HL-60/S4 treated with retinoic acid at 250 ng/mL for 4 days and 3 days (cell line): Measurements from ENCODE around the gene ID1.

Source experiments
- in situ Hi-C: fragments of 300-500 bp; cut with MboI; formaldehyde crosslinking; loops from 2 replicates; pipeline ENCODE4 v1.7.0; 2022; ENCODE audit warnings: low sequenced_read_pairs

The ID1 gene, protein sequence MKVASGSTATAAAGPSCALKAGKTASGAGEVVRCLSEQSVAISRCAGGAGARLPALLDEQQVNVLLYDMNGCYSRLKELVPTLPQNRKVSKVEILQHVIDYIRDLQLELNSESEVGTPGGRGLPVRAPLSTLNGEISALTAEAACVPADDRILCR

DNA sequence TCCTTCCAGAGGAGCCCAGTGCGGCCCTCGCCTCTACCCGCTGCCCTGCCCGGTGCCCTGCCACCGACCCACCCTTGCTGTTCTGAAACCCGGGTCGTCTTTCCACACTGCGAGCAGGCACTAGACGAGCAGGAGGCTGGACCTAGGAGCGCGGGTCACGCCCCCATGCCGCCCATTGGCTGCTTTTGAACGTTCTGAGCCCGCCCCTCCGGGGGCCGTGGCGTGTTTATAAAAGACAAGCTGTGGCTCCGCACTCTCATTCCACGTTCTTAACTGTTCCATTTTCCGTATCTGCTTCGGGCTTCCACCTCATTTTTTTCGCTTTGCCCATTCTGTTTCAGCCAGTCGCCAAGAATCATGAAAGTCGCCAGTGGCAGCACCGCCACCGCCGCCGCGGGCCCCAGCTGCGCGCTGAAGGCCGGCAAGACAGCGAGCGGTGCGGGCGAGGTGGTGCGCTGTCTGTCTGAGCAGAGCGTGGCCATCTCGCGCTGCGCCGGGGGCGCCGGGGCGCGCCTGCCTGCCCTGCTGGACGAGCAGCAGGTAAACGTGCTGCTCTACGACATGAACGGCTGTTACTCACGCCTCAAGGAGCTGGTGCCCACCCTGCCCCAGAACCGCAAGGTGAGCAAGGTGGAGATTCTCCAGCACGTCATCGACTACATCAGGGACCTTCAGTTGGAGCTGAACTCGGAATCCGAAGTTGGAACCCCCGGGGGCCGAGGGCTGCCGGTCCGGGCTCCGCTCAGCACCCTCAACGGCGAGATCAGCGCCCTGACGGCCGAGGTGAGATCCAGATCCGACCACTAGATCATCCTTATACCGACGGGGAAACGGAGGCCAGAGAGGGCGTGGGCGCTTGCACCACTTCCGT, at the start of gene ID1:
TSS of gene ID1 (plus strand) at position 259 of the 871 bp plus-strand sequence. CDS start at position 358, 99 bp downstream.
- in situ Hi-C loops, result no loop called here

DNA sequence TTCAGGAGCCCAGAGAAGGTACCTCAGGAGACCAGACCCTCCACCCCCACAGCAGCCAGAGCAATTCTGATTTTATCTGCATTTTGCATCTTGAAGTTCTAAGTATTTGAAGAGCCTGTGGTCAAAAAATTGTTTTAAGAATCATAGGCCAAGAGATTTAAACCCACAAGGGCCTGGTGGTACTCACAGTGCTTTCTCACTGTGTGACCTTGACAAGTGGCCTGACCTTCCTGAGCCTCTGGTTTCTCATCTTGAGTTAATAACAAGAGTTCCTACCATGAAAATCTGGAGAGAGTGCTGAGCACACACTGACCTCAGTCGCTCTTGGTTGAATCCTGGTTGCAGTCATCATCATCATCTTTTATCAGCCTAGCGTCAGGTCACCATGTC, 45.4 kb upstream of the ID1 start:
- in situ Hi-C loops, result loop anchor here (5.0 kb wide), 1 partner anchor 58 kb away; no protein-coding TSS in a partner anchor

DNA sequence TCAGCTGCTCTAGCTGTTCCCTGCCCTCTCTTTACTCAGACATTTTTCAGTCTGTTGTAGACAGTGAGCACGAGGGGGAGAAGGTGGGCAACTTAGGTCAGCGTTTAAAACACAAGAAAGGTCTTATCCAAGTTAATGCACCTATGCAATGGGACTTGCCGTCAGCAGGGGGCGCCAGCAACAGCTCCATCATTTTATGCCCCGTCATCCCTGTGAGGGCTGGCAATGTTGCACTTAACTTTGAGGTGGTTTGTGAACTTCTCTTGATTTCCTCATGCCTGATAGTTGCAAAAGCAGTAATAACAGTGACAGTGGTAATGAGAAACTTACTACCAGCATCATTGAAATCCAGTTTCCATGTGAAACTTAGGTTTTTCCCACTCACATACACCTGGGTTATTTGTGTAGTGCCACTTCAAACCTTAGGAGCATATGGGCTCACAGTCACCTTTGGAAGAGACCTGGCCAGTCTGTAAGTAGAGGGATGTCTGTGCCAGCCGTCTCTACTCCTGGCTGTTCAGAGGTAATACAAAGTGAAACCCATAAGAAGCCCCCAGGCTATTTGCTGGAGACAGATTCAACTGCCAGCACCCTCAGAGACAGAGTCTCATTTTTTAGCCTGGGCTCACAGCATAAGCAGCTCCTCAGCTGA, 44.9 kb upstream of the ID1 start:
- in situ Hi-C loops, result loop anchor here (5.0 kb wide), 1 partner anchor 57 kb away; no protein-coding TSS in a partner anchor

DNA sequence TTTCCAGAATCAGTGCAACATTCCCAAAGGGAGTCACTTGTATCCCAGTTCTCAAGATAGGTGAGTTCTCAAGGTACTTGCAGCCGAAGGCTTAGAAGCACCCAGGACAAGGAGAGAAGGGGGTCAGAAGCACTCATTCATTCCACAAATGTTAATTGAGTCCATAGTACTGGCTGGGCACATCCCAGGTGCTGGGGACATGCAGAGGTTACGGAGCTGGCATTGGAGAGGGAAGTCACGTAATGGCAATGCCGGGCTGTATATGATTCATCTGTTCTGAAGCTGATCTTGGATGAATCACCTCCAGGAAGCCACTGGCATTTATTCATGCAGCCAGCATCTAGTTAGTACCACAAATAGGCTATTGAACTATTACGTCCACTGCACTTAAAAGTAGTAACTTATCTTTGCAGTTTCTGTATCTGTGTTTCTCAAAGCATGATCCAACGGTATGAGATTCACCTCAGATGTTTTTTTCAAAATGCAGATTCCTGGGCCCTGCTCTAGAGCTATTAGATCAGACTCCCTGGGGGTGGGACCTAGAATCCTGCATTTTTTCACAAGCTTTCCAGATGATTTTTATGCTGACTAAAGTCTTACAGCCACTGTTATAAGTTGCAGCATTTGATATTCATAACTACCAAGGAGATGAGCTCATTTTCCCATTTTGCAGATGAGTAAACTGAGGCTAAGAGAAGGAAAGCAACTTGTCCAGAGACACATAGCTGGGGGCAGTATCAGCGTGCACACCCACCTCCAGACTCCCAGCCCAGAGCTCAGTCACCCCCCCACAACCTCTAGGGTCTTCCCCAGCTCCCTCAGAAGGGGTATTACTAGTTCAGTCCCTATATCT, 44.1 kb upstream of the ID1 start:
- in situ Hi-C loops, result loop anchor here (5.0 kb wide), 1 partner anchor 56 kb away; no protein-coding TSS in a partner anchor

DNA sequence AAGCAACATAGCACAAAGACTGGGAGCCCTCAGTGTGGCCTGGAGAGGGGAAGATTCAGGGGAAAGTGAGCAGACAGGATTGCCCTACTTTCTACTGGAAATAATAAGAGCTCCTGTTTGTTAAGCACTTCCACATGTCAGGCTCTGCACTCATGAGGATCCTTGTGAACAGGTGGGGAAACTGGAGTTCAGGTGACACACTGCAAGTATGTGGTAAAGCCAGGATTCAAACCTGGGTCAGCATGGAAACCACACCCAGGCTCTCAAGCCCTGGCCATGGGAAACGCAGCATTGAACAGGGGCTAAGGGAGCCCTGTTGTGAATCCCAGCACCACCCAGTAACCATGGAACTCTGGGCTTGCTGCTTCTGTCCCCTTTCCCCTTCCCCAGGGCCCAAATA, 42.8 kb upstream of the ID1 start:
- in situ Hi-C loops, result loop anchor here (5.0 kb wide), 1 partner anchor 55 kb away; no protein-coding TSS in a partner anchor

DNA sequence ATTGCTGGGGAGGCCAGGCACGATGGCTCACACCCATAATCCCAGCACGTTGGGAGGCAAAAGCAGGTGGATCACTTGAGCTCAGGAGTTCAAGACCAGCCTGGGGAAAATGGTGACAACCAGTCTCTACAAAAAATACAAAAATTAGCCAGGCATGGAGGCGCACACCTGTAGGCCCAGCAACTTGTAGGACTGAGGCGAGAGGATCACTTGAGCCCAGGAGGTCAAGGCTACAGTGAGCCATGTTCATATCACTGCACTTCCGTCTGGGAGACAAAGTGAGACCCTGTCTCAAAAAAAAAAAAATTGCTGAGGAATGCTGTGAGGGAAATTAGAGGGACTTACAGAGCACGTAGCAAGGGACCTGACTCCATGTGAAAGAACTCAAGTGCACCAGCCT, 40.8 kb upstream of the ID1 start:
- in situ Hi-C loops, result loop anchor here (5.0 kb wide), 1 partner anchor 53 kb away; no protein-coding TSS in a partner anchor

DNA sequence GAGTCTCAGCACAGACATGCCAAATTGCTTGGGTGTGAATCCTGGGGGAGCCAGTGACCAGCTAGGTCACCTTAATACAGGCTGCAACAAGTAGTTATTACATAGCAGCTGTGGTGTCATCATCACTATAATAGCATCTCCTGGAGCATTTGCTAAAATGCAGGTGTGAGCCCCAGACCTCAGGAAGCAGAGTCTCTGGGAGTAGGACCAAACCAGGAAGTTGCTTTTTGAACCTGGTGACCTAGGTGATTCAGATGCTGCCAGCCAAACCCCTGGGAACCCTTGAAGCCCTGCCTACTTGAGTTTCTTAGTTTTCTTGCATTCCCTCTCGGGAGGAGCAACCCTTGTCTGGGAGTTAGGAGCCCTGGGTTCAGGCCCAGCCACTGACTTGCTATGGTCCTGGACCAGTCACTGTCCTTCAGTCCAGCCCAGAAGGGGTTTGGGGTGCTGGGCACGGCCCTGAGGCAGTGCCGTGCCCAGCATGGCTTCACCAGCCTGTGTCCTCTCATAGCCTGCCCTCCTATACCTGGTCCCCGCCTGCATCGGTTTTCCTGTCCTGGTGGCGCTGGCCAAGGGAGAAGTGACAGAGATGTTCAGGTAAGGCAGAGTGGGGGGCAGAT, 39.3 kb upstream of the ID1 start:
- in situ Hi-C loops, result no loop called here

DNA sequence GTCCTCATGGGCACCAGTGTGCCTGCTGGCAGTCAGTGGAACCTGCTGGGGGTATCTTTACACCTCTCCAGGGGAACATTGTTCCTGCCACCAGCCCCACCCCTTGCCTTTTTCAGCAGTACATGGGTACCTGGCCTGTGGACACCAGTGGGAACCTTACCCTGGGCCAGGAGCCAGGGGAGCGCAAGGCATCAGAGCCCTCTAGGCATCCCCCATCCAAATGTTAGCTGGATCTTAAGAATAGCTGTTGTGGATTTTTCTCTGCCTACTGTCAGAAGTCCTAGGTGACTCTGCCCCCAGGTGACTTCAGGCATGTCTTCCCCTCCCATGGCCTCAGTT, 38.8 kb upstream of the ID1 start:
- in situ Hi-C loops, result no loop called here

DNA sequence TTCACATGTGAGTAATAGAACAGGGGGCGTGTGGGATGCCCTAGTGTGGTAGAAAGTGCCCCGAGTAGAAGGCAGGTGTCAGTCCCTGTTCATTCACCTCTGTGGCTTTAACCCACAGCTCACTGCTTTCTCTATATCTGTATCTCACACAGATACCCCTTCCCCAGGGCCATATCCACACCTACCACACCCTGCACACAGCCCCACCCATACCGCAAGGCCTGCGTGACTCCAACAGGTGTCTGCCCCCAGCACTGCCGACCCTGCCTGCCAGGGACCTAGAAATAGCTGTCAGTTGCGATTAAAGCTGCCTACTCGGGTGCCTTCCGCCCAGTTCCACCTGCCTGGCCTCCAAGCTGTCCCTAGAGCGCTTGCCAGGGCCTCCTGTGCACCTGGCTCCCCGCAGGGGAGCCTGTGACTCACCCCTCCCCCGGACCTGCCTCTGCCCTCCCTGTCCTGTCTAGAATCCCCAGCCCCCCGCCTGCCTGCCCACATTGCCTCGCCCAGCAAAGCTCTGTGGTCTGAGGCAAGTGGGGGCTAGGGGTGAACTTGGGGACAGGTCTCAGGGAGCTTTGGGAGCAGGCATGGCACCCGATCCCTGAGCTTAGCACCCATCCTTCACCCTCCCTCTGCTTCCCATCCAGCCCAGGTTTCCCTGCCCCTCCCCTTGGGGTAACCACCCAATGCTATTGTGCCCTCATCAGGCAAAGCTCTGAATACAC, 38.3 kb upstream of the ID1 start:
- in situ Hi-C loops, result no loop called here

DNA sequence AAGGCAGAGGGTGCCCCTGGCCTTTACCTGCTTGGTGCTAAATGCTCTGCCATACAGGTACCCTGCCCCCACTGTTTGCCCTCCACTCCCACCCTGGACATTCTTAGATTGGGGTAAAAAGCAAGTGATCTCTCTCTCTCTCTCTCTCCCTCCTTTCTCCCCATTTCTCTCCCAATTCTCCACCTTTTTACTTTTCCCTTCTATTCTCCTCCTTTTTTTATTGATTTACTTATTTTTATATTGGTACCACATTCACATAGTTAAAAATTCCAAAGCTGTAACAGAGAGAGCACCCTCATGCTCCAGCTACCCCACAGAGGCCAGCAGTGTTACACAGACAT, 37.7 kb upstream of the ID1 start:
- in situ Hi-C loops, result no loop called here

DNA sequence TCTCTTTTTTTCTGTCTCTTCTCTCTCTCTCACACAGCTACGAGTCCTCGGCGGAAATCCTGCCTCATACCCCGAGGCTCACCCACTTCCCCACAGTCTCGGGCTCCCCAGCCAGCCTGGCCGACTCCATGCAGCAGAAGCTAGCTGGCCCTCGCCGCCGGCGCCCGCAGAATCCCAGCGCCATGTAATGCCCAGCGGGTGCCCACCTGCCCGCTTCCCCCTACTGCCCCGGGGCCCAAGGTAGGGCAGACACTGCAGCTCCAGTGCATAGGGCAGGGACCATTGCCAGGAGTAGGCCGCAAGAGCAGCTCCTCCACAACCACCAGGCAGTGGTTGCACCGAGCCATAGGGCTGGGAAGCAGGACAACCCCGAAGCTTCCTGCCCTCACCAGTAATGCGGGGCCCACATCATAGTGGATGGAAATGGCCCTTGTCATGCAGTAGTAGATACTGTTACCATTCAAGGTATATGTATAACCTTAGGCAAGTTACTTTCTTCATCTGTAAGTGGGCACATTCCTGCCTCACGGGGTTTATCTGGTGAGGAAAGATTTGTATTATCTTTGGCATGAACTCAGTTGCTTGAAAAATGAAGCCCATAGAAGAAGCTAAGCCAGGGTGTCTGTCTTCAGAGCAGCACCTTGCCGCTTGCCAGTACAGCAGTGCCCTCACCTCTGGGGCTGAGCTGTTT, 36.9 kb upstream of the ID1 start:
- in situ Hi-C loops, result no loop called here

DNA sequence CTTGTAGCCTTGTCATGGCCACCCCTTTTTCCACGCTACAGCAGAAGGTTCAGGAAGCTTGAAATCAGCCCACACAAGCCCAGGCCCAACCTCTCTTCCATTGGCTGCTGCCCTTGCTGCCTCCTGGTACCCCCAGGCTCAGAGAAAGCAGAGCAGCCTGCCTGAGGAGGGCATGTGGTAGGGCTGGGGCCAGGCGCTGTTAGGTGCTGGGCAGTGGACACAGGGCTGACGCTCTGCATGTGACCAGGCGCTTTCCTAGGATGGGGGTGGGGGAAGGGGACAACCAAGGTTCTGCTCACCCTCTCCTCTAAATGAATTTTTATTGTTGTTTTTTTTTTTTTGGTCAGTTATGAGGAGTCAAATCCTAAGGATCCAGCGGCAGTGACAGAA, 36.3 kb upstream of the ID1 start:
- in situ Hi-C loops, result no loop called here

DNA sequence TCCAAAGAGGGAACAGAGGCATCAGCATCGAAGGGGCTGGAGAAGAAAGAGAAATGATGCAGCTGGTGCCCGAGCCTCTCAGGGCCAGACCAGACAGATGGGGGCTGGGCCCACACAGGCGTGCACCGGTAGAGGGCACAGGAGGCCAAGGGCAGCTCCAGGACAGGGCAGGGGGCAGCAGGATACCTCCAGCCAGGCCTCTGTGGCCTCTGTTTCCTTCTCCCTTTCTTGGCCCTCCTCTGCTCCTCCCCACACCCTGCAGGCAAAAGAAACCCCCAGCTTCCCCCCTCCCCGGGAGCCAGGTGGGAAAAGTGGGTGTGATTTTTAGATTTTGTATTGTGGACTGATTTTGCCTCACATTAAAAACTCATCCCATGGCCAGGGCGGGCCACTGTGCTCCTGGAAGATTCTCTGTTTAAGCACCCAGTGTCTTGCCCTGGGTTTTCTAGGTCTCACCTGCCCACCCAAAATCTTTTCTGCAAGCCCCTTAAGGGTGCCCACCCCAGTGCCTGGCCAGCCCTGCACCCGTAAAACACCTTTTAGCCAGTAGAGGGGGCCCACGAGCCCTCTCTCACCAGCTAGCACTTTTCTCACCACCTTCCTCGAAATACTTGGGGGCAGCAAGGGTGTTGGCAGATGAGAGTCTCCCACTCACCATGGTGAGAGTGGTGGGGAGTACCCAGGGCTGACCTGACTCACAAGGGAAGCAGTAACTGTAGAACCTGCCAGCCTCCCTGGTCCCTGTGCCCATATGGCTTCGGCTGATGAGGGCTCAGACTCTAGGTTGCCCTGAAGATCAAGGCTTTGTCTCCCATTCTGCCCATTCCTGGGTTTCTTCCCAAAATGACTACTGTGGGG, 35.7 kb upstream of the ID1 start:
- in situ Hi-C loops, result no loop called here

DNA sequence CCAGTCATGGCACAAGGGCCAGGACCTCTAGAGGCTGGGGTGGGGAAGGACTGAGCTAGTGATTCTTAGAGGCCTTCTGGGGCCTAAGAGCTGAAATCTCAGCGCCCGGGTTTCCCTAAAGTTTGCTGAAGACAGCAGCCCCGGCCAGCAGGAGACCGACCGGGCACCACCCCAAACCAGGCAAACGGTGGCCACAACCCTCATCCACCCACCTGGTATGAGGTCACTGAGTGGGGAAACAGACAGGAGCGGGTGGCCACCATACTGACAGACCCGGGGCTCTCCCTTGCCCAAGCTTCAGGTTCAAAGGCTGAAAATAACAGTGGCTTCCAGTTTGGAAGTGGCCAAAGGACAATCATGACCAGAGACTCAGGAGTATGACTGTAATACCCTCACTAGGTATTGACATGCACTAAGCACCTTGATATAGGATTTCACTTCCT, 35.0 kb upstream of the ID1 start:
- in situ Hi-C loops, result no loop called here

DNA sequence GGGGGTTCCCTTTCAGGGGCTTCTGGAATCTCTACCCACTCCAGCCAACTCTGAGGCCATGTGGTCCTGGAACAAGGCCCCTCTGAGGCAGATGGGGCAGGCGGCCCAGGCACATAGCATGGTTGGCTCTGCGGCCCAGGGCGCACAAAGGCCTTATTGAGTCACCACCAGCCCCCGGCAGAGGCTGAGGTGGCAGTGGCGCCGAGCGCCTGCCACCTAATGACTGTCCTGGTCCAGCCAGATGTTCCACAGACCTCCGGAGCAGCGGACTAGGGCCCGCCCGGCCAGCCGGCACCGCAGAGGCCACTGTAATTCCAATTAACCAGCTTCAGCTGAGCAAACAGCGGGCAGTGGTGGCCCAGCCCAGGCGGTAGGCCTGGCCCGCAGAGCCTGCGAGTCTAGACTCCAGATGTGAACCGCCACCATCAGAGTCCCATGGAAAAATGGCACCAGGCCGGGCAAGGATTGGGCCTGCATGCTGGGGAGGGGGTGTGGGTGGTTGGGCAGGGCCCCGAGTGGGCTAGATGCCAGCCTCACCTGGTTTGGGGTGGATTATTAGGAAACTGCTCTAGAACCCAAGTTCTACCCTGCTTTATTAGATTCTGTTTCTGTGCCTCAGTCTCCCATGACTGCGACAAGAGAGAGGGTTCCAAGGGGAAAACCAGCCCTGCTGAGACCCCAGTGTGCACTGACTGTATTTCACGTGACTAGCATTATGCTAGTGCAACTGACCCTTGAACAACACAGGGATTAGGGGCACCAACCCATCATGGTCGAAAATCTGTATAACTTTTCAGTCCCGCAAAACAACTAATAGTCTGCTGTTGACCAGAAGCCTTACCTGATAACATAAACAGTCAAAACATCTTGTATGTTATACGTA, 34.1 kb upstream of the ID1 start:
- in situ Hi-C loops, result no loop called here

DNA sequence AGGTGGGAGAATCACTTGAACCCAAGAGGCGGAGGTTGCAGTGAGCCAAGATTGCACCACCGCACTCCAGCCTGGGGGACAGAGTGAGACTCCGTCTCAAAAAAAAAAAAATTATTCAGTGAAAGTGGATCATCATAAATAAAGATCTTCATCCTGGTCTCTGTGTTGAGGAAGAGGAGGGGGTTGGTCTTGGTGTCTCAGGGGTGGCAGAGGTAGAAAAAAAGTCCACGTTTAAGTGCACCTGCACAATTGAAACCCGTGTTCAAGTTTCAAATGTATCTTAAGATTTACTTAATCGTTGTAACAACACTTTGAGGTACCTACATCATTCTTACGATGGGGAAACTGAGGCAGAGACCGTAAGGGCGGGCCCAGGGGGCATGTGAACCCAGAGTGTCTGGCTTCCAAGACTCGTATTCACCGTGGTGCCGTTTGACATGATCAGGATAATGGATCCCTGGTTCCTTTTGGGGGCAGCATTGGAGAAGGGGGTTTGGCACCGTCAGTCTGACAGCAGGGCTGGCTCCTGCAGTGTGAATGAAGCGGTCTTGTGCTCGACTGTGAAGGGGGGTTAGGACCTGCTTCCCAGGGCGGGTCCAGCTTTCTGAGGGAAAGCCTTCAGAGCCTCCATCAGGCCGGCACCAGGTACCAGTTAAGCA, 32.9 kb upstream of the ID1 start:
- in situ Hi-C loops, result no loop called here
